Esophagus muscularis mucosa (tissue), 4 donors: ENCODE measurements around the gene ADIPOR1. TPM values are rescaled to one million over a fixed set of nuclear protein-coding genes. Genes with fewer than 3 reads are reported as not detected.

Source experiments
- DNase-seq: peaks from one replicate; pipeline ENCODE4 v3.0.0-alpha.2; 2017; ENCODE audit errors: extremely low spot score
- H3K27ac ChIP-seq, 4 donors: fragments of 200-600 bp; sonication (generic); replicated peaks in 1 of 4; 1 replicate in 3 of 4; 2 replicates in 1 of 4; pipeline ENCODE4 v1.5.1; 2016 to 2019; ENCODE audit warnings: mild to moderate bottlenecking in 1 of 4
- H3K27me3 ChIP-seq, 4 donors: fragments of 200-600 bp; sonication (generic); one replicate each; pipeline versions ENCODE4 v1.5.1 to v1.6.0; 2016 to 2019
- H3K36me3 ChIP-seq, 4 donors: fragments of 200-600 bp; sonication (generic); one replicate each; pipeline ENCODE4 v1.5.1; 2016 to 2019
- H3K4me1 ChIP-seq, 4 donors: fragments of 200-600 bp; sonication (generic); one replicate each; pipeline ENCODE4 v1.5.1; 2016 to 2019
- H3K4me3 ChIP-seq, 4 donors: fragments of 200-600 bp; sonication (generic); 1 replicate in 2 of 4; 2 replicates in 2 of 4; pipeline ENCODE4 v1.5.1; 2016 to 2019; ENCODE audit warnings: mild to moderate bottlenecking in 4 of 4, moderate library complexity in 1 of 4
- H3K9me3 ChIP-seq, 4 donors: fragments of 200-600 bp; sonication (generic); 1 replicate in 3 of 4; 2 replicates in 1 of 4; pipeline ENCODE4 v1.5.1; 2016 to 2019
- CTCF ChIP-seq, 3 experiments: fragments of 200-600 bp in 2 of 3; fragments of 450-650 bp in 1 of 3; sonication (generic) in 2 of 3; IDR thresholded peaks; one replicate each; pipeline ENCODE4 v1.5.1; 2017 to 2019; ENCODE audit warnings: antibody characterized with exemption in 3 of 3, mild to moderate bottlenecking in 2 of 3, moderate library complexity in 1 of 3
- EP300 ChIP-seq: sonication (generic); formaldehyde crosslinking; IDR thresholded peaks from one replicate; pipeline ENCODE4 v1.6.1; 2017; ENCODE audit warnings: antibody characterized with exemption
- POLR2A ChIP-seq: fragments of 450-650 bp; IDR thresholded peaks from one replicate; pipeline ENCODE4 v1.6.1; 2017; ENCODE audit warnings: antibody characterized with exemption, moderate library complexity, mild to moderate bottlenecking, low read depth
- POLR2AphosphoS5 ChIP-seq, 2 donors: sonication (generic); formaldehyde crosslinking; IDR thresholded peaks; one replicate each; pipeline ENCODE4 v1.6.1; 2017; ENCODE audit warnings: antibody characterized with exemption in 2 of 2
- WGBS: methylation state at CpG from one replicate; pipeline ENCODE4 v1.1.5; 2018; 5-methylcytosine and 5-hydroxymethylcytosine counted together
- intact Hi-C: fragments of 100-400 bp; cut with DNase I; formaldehyde crosslinking; loops from one replicate; pipeline ENCODE4 v1.15.1; 2023
- small RNA-seq, 3 donors: library from RNA; depleted of rRNA; stranded (forward); fragments of <200 nt; gene quantifications; one replicate each; pipeline ENCODE3, GENCODE V24; 2016
- total RNA-seq, 4 donors: library from RNA; depleted of rRNA; stranded (reverse); fragments of >200 nt; gene quantifications; one replicate each; pipeline versions ENCODE4 v1.1.0 to v1.2.1, GENCODE V29; 2016

Gene ADIPOR1
- total RNA-seq, 4 donors from 2014 or later = 53.6 to 93.4 (median 70.0) TPM

GRCh38 chr1:202892501-202892900 lies 65.6 kb downstream of the ADIPOR1 start:
- H3K36me3 ChIP-seq = peaks cover 43 to 70% (median 63%) of the 10 kb centered on the region in 4 donors
- TF ChIP-seq EP300 (no peak), POLR2AphosphoS5 (IDR thresholded peaks at IDR 0.05) (no peak), CTCF (IDR thresholded peaks at IDR 0.05) (no peak), POLR2A (no peak)
- intact Hi-C loops = no loop called here
- H3K27ac ChIP-seq = no peak overlapping the region
- H3K4me3 ChIP-seq = no peak overlapping the region
- H3K9me3 ChIP-seq = no peaks in the 10 kb centered on the region
- 88% methylated on average over 7 of the region's 7 CpGs for WGBS
- no peaks in the 10 kb centered on the region for H3K27me3 ChIP-seq
- H3K4me1 ChIP-seq = peaks cover 8 to 14% (median 12%) of the 10 kb centered on the region in 4 donors
- DNase-seq = no peak

Small RNA genes lying within 50 kb of the gene (small RNA-seq; reads per million reads assigned to genes)
- gene RF00019 = 0 reads per million in 3 donors

Other genes starting within 250 kb of the ADIPOR1 start
- under 1 TPM in 2 of 4 donors, not detected in 2; 0.11 to 0.19 TPM for gene SYT2, start 247.9 kb downstream of the ADIPOR1 start, total RNA-seq
- 10 to 100 TPM; 21.4 to 34.9 (median 31.8) TPM for gene KDM5B, start 149.9 kb downstream of the ADIPOR1 start, total RNA-seq
- not detected for gene PCAT6, start 147.4 kb downstream of the ADIPOR1 start, total RNA-seq
- 1 to 10 TPM; 4.5 to 8.3 (median 6.9) TPM for gene RABIF, start 69.2 kb downstream of the ADIPOR1 start, total RNA-seq
- gene KLHL12, start 31.1 kb downstream of the ADIPOR1 start, total RNA-seq = 10 to 100 TPM; 16.7 to 22.4 (median 19.3) TPM
- 10 to 100 TPM; 28.2 to 51.2 (median 48.5) TPM for gene CYB5R1, start 8.9 kb upstream of the ADIPOR1 start, total RNA-seq
- gene TMEM183A, start 49.1 kb upstream of the ADIPOR1 start, total RNA-seq = 10 to 100 TPM; 69.0 to 93.9 (median 87.6) TPM
- 1 to 10 TPM in 2 of 4 donors, under 1 TPM in 2; 0.42 to 1.6 (median 1.1) TPM for gene PPFIA4, start 68.2 kb upstream of the ADIPOR1 start, total RNA-seq
- gene MYOG, start 127.7 kb upstream of the ADIPOR1 start, total RNA-seq = not detected
- gene ADORA1, start 169.4 kb upstream of the ADIPOR1 start, total RNA-seq = 1 to 10 TPM in 2 of 4 donors, under 1 TPM in 2; 0.34 to 1.7 (median 0.80) TPM
- gene MYBPH, start 217.5 kb upstream of the ADIPOR1 start, total RNA-seq = not detected
- 1 to 10 TPM in 3 of 4 donors, not detected in 1; 1.3 to 2.1 (median 1.7) TPM for gene CHI3L1, start 228.4 kb upstream of the ADIPOR1 start, total RNA-seq